Mucosa of rectum (tissue), 2 donors: Measurements from ENCODE around the gene PSMF1.
"Not testable (repeated sequence)": the region's sequence is repeated elsewhere in the genome, so short reads cannot be mapped to it uniquely, and the experiment has no call there.

ENCODE experiments used
- H3K27ac ChIP-seq, 2 donors: one replicate each; pipeline ENCODE4 v1.7.0; 2013; ENCODE audit warnings: inconsistent platforms in 2 of 2, low read depth in 2 of 2, low read length in 2 of 2
- H3K27me3 ChIP-seq, 2 donors: one replicate each; pipeline ENCODE4 v1.7.0; 2013; ENCODE audit warnings: low read length in 2 of 2; ENCODE audit not compliant: control insufficient read depth in 2 of 2, insufficient read depth in 2 of 2
- H3K36me3 ChIP-seq, 2 donors: one replicate each; pipeline ENCODE4 v1.7.0; 2013; ENCODE audit warnings: low read length in 2 of 2; ENCODE audit not compliant: control insufficient read depth in 2 of 2, insufficient read depth in 2 of 2
- H3K4me1 ChIP-seq, 2 donors: one replicate each; pipeline ENCODE4 v1.7.0; 2013; ENCODE audit warnings: low read length in 2 of 2, mild to moderate bottlenecking in 1 of 2; ENCODE audit not compliant: control insufficient read depth in 2 of 2, insufficient read depth in 2 of 2
- H3K4me3 ChIP-seq, 2 donors: one replicate each; pipeline ENCODE4 v1.7.0; 2013; ENCODE audit warnings: low read length in 2 of 2
- H3K9ac ChIP-seq, 2 donors: one replicate each; pipeline ENCODE4 v1.7.0; 2013; ENCODE audit warnings: low read length in 2 of 2, low read depth in 1 of 2, mild to moderate bottlenecking in 1 of 2
- H3K9me3 ChIP-seq, 2 donors: one replicate each; pipeline ENCODE4 v1.7.0; 2013; ENCODE audit warnings: low read length in 2 of 2; ENCODE audit not compliant: control insufficient read depth in 2 of 2
- donor health status: healthy.
- donor health status: Normal muscosa, but diverticular disease.

The PSMF1 gene

GRCh38 chr20:1207293-1207878 is 89.0 kb downstream of the PSMF1 start:
- H3K4me3 ChIP-seq, result no peak overlapping the region
- H3K36me3 ChIP-seq, result no peaks in the 10 kb centered on the region
- H3K9me3 ChIP-seq, result no peaks in the 10 kb centered on the region
- H3K27me3 ChIP-seq, result peaks cover 0 to 3% of the 10 kb centered on the region in 2 donors
- H3K4me1 ChIP-seq, result peaks cover 3 to 6% of the 10 kb centered on the region in 2 donors
- no peak overlapping the region for H3K9ac ChIP-seq
- no peak overlapping the region for H3K27ac ChIP-seq

DNA sequence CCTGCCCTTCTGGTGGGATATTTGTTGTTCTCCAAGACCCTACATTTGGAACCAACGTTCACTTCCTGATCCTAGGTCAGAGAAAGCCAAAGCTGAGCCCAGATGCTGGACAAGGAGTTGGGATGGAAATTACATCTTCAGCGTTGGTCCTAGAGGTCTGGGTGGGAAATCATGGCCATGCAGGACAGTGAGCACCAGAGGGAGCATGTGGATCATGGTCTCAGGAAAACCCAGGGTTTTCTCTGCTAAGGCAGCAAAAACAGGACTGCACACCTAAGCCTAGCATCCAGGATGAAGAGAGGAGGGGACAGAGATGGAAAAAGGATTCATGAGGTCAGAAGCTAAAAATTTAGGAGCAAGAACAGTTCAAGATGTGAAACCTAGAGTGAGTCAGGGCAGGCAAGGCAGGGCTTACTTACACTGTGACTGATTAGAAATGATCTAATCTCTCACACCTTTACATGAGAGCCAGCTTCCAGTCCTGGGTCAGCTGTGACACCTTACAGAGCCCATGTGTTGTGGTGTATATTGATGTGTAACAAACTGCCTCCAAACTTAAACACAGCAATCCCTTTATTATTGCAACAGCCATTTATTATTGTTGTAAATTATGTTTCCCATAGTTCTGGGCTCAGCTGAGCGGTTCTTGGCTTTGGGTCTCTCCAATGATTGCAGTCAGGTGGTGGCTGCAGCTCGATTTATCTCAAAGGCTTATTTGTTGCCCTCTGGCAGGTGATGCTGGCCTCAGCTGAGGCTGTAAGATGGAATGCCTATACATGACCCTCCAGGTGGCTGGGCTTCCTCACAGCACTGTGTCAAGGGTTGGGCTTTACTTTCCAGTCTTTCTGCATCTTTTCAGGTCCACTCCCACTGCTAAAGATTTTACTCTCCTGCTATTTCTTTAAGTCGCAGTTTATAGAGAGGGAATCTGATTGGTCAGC is 91.3 kb downstream of the PSMF1 start:
- Histone ChIP-seq H3K27me3 (peaks cover 1 to 7% of the 10 kb centered on the region in 2 donors), H3K9ac (no peak overlapping the region), H3K36me3 (no peaks in the 10 kb centered on the region), H3K9me3 (no peaks in the 10 kb centered on the region), H3K4me1 (no peaks in the 10 kb centered on the region), H3K27ac (no peak overlapping the region), H3K4me3 (no peak overlapping the region)

GRCh38 chr20:1210501-1210900 is 92.1 kb downstream of the PSMF1 start:
- no peaks in the 10 kb centered on the region for H3K9me3 ChIP-seq
- H3K4me1 ChIP-seq, result no peaks in the 10 kb centered on the region
- no peak overlapping the region for H3K4me3 ChIP-seq
- no peak overlapping the region for H3K27ac ChIP-seq
- no peaks in the 10 kb centered on the region for H3K36me3 ChIP-seq
- H3K27me3 ChIP-seq, result peaks cover 6 to 8% of the 10 kb centered on the region in 2 donors
- H3K9ac ChIP-seq, result no peak overlapping the region

DNA sequence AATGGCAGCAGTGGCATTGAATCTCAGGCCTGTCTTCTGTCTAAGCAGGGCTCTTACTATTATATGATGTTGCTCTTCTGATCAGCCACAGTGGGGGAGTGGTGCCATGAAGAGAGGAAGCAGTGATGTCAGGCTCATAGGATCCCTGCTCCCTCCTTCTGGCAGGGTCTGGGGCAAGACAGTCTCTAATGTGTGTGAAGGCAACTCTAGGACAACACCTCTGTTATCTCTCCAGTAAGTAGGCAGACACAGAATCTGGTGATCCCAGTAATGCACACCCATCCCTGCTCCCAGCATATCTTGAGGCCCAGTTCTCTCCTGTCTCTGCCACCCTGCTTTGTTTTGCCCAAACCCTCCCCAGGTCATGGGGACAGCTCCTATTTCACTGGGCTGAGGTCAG is 93.6 kb downstream of the PSMF1 start:
- Histone ChIP-seq H3K4me3 (no peak overlapping the region), H3K4me1 (no peaks in the 10 kb centered on the region), H3K9ac (no peak overlapping the region), H3K27ac (no peak overlapping the region), H3K36me3 (no peaks in the 10 kb centered on the region), H3K9me3 (no peaks in the 10 kb centered on the region), H3K27me3 (peaks cover 7 to 8% of the 10 kb centered on the region in 2 donors)

- no peaks in the 10 kb centered on the region for H3K9me3 ChIP-seq
- no peaks in the 10 kb centered on the region for H3K4me1 ChIP-seq
- no peaks in the 10 kb centered on the region for H3K36me3 ChIP-seq
- H3K27me3 ChIP-seq, result peaks cover 7 to 8% of the 10 kb centered on the region in 2 donors
- no peak overlapping the region for H3K27ac ChIP-seq
- H3K9ac ChIP-seq, result no peak overlapping the region
- H3K4me3 ChIP-seq, result no peak overlapping the region
Measured at GRCh38 chr20:1212607-1213396, 94.4 kb downstream of the PSMF1 start.

GRCh38 chr20:1214838-1215261 is 96.4 kb downstream of the PSMF1 start:
- H3K9ac ChIP-seq, result no peak overlapping the region
- H3K4me1 ChIP-seq, result no peaks in the 10 kb centered on the region
- H3K4me3 ChIP-seq, result no peak overlapping the region
- H3K9me3 ChIP-seq, result no peaks in the 10 kb centered on the region
- peaks cover 7 to 8% of the 10 kb centered on the region in 2 donors for H3K27me3 ChIP-seq
- no peak overlapping the region for H3K27ac ChIP-seq
- no peaks in the 10 kb centered on the region for H3K36me3 ChIP-seq

GRCh38 chr20:1215386-1216170 is 97.2 kb downstream of the PSMF1 start:
- Histone ChIP-seq H3K9me3 (no peaks in the 10 kb centered on the region), H3K36me3 (no peaks in the 10 kb centered on the region), H3K4me3 (no peak overlapping the region), H3K27me3 (peaks cover 7 to 8% of the 10 kb centered on the region in 2 donors), H3K4me1 (no peaks in the 10 kb centered on the region), H3K9ac (no peak overlapping the region), H3K27ac (no peak overlapping the region)

- not testable (repeated sequence) for H3K9ac ChIP-seq, H3K27me3 ChIP-seq, H3K36me3 ChIP-seq, H3K9me3 ChIP-seq, H3K27ac ChIP-seq, H3K4me1 ChIP-seq, H3K4me3 ChIP-seq
Measured at GRCh38 chr20:1216527-1217427, 98.4 kb downstream of the PSMF1 start.
